Vagina (tissue), 2 donors: Measurements from ENCODE around the gene UCMA. TPM values are rescaled to one million over a fixed set of nuclear protein-coding genes. Genes with fewer than 3 reads are reported as not detected.

Experiments
- DNase-seq, 2 donors: peaks; one replicate each; pipeline ENCODE4 v3.0.0-alpha.2; 2017; ENCODE audit errors: extremely low spot score in 2 of 2
- H3K27ac ChIP-seq: fragments of 200-600 bp; sonication (generic); one replicate; pipeline ENCODE4 v1.5.1; 2019
- H3K27me3 ChIP-seq: fragments of 200-600 bp; sonication (generic); one replicate; pipeline ENCODE4 v1.5.1; 2019
- H3K36me3 ChIP-seq, 2 donors: fragments of 200-600 bp; sonication (generic); one replicate each; pipeline ENCODE4 v1.5.1; 2017 to 2019
- H3K4me1 ChIP-seq: fragments of 200-600 bp; sonication (generic); one replicate; pipeline ENCODE4 v1.5.1; 2019
- H3K4me3 ChIP-seq, 2 donors: fragments of 200-600 bp; sonication (generic); 1 replicate in 1 of 2; 2 replicates in 1 of 2; pipeline ENCODE4 v1.5.1; 2016 to 2019
- H3K9me3 ChIP-seq: fragments of 200-600 bp; sonication (generic); one replicate; pipeline ENCODE4 v1.5.1; 2019
- CTCF ChIP-seq, 3 experiments: fragments of 450-650 bp in 2 of 3; fragments of 200-600 bp in 1 of 3; sonication (generic) in 1 of 3; IDR thresholded peaks; one replicate each; pipeline ENCODE4 v1.5.1; 2017 to 2019; ENCODE audit warnings: antibody characterized with exemption in 3 of 3, mild to moderate bottlenecking in 2 of 3, moderate library complexity in 2 of 3
- POLR2A ChIP-seq, 2 donors: fragments of 450-650 bp; IDR thresholded peaks; one replicate each; pipeline ENCODE4 v1.6.1; 2017; ENCODE audit warnings: antibody characterized with exemption in 2 of 2, mild to moderate bottlenecking in 2 of 2, moderate library complexity in 2 of 2
- POLR2AphosphoS5 ChIP-seq, 2 donors: sonication (generic); formaldehyde crosslinking; IDR thresholded peaks; one replicate each; pipeline ENCODE4 v1.9.0; 2017; ENCODE audit warnings: antibody characterized with exemption in 2 of 2, mild to moderate bottlenecking in 2 of 2, low read depth in 1 of 2; ENCODE audit not compliant: insufficient read depth in 1 of 2
- intact Hi-C: fragments of 100-400 bp; cut with DNase I; formaldehyde crosslinking; loops from one replicate; pipeline ENCODE4 v1.15.1; 2023
- total RNA-seq: library from RNA; depleted of rRNA; stranded (reverse); fragments of >200 nt; gene quantifications from one replicate; pipeline ENCODE4 v1.2.3, GENCODE V29; 2016

The UCMA gene
- total RNA-seq, 1 donor from 2014 or later = not detected

- no peak for TF ChIP-seq POLR2A (IDR thresholded peaks at IDR 0.05)
- no peak for TF ChIP-seq CTCF (IDR thresholded peaks at IDR 0.05)
- no peak for TF ChIP-seq POLR2AphosphoS5 (IDR thresholded peaks at IDR 0.05; ENCODE audit: insufficient read depth in 1 of 2, low read depth in 1 of 2)
- intact Hi-C loops = no loop called here
- no peaks in the 10 kb centered on the region for H3K27me3 ChIP-seq
- no peak overlapping the region for H3K27ac ChIP-seq
- no peak for DNase-seq
- H3K36me3 ChIP-seq = no peaks in the 10 kb centered on the region
- H3K4me1 ChIP-seq = no peaks in the 10 kb centered on the region
- no peaks in the 10 kb centered on the region for H3K9me3 ChIP-seq
- H3K4me3 ChIP-seq = no peak overlapping the region
These were observed 43.4 kb downstream of the UCMA start for GRCh38 chr10:13190816-13191215.

DNA sequence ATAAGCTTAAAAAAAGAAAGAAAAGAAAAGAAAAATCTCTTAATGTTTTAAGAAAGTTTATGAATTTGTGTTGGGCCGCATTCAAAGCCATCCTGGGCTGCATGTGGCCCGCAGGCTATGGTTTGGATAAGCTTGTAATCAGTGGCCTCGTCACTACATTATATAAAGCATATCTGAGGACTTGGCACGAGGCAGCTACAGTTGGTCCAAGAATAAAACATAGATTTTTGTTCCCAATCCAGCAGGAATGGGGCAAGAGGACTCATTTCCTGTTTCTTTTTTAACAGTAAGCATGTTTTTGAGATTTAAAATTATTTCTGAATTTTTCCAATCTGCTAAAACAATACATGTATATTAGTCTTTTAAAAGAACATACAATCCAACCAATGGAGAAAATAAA lies 44.2 kb downstream of the UCMA start:
- H3K27ac ChIP-seq = no peak overlapping the region
- H3K4me3 ChIP-seq = no peak overlapping the region
- H3K27me3 ChIP-seq = no peaks in the 10 kb centered on the region
- H3K36me3 ChIP-seq = no peaks in the 10 kb centered on the region
- H3K9me3 ChIP-seq = no peaks in the 10 kb centered on the region
- intact Hi-C loops = no loop called here
- TF ChIP-seq CTCF (IDR thresholded peaks at IDR 0.05) (no peak), POLR2AphosphoS5 (IDR thresholded peaks at IDR 0.05; ENCODE audit: insufficient read depth in 1 of 2, low read depth in 1 of 2) (no peak), POLR2A (IDR thresholded peaks at IDR 0.05) (no peak)
- no peak for DNase-seq
- H3K4me1 ChIP-seq = no peaks in the 10 kb centered on the region

GRCh38 chr10:13188593-13188992 lies 45.6 kb downstream of the UCMA start:
- intact Hi-C loops = no loop called here
- TF ChIP-seq POLR2AphosphoS5 (IDR thresholded peaks at IDR 0.05; ENCODE audit: insufficient read depth in 1 of 2, low read depth in 1 of 2) = no peak
- TF ChIP-seq POLR2A (IDR thresholded peaks at IDR 0.05) = no peak
- no peak for TF ChIP-seq CTCF (IDR thresholded peaks at IDR 0.05)
- Histone ChIP-seq H3K4me3 (no peak overlapping the region), H3K27me3 (no peaks in the 10 kb centered on the region), H3K36me3 (no peaks in the 10 kb centered on the region), H3K4me1 (no peaks in the 10 kb centered on the region), H3K9me3 (no peaks in the 10 kb centered on the region), H3K27ac (no peak overlapping the region)
- DNase-seq = no peak

GRCh38 chr10:13187135-13187534 lies 47.0 kb downstream of the UCMA start:
- TF ChIP-seq POLR2AphosphoS5 (IDR thresholded peaks at IDR 0.05; ENCODE audit: insufficient read depth in 1 of 2, low read depth in 1 of 2) (no peak), POLR2A (IDR thresholded peaks at IDR 0.05) (no peak), CTCF (IDR thresholded peaks at IDR 0.05) (no peak)
- no peak overlapping the region for H3K4me3 ChIP-seq
- no peak for DNase-seq
- H3K9me3 ChIP-seq = no peaks in the 10 kb centered on the region
- no peaks in the 10 kb centered on the region for H3K27me3 ChIP-seq
- no peaks in the 10 kb centered on the region for H3K4me1 ChIP-seq
- no peak overlapping the region for H3K27ac ChIP-seq
- no peaks in the 10 kb centered on the region for H3K36me3 ChIP-seq
- intact Hi-C loops = no loop called here

- Histone ChIP-seq H3K4me1 (no peaks in the 10 kb centered on the region), H3K36me3 (no peaks in the 10 kb centered on the region), H3K27me3 (no peaks in the 10 kb centered on the region), H3K4me3 (no peak overlapping the region), H3K9me3 (no peaks in the 10 kb centered on the region), H3K27ac (no peak overlapping the region)
- intact Hi-C loops = no loop called here
- TF ChIP-seq POLR2A (IDR thresholded peaks at IDR 0.05) (no peak), CTCF (IDR thresholded peaks at IDR 0.05) (no peak), POLR2AphosphoS5 (IDR thresholded peaks at IDR 0.05; ENCODE audit: insufficient read depth in 1 of 2, low read depth in 1 of 2) (no peak)
- DNase-seq = no peak
These were observed 49.3 kb downstream of the UCMA start for GRCh38 chr10:13184730-13185514.
